HEK293 (cell line): ENCODE data around the gene NCMAP.

ENCODE experiments used
- CTCF ChIP-seq: fragments of 450-650 bp; formaldehyde crosslinking; IDR thresholded peaks from 2 replicates; pipeline ENCODE4 v1.5.1; 2016; ENCODE audit warnings: missing biosample characterization, missing genetic modification characterization
- MYNN ChIP-seq: fragments of 450-650 bp; formaldehyde crosslinking; IDR thresholded peaks from 2 replicates; pipeline ENCODE4 v1.5.1; 2016; ENCODE audit warnings: missing biosample characterization, missing genetic modification characterization, borderline replicate concordance
- SETDB1 ChIP-seq: IDR thresholded peaks from one replicate; pipeline ENCODE4 v1.6.1; 2017; ENCODE audit warnings: mild to moderate bottlenecking, low read length, moderate library complexity, mixed read lengths; ENCODE audit not compliant: insufficient read length
- TCF7L2 ChIP-seq: IDR thresholded peaks from 2 replicates; pipeline ENCODE4 v1.6.1; 2011; ENCODE audit warnings: low read depth, mild to moderate bottlenecking, inconsistent platforms, low read length, moderate library complexity, borderline replicate concordance
- ZBTB10 ChIP-seq: fragments of 450-650 bp; formaldehyde crosslinking; IDR thresholded peaks from 2 replicates; pipeline ENCODE4 v1.5.1; 2016; ENCODE audit warnings: missing biosample characterization, missing genetic modification characterization
- ZBTB20 ChIP-seq: fragments of 450-650 bp; formaldehyde crosslinking; IDR thresholded peaks from 2 replicates; pipeline ENCODE4 v1.5.1; 2016; ENCODE audit warnings: missing biosample characterization, missing genetic modification characterization
- ZBTB44 ChIP-seq: fragments of 450-650 bp; IDR thresholded peaks from 2 replicates; pipeline ENCODE4 v1.5.1; 2018; ENCODE audit warnings: missing biosample characterization, mild to moderate bottlenecking, missing genetic modification characterization
- ZNF114 ChIP-seq: fragments of 450-650 bp; formaldehyde crosslinking; IDR thresholded peaks from 2 replicates; pipeline ENCODE4 v1.5.0; 2017; ENCODE audit warnings: missing biosample characterization, missing genetic modification characterization
- ZNF138 ChIP-seq: fragments of 450-650 bp; formaldehyde crosslinking; IDR thresholded peaks from 2 replicates; pipeline ENCODE4 v1.5.1; 2016; ENCODE audit warnings: missing biosample characterization, missing genetic modification characterization, borderline replicate concordance

GRCh38 chr1:24567792-24568388 lies 12.0 kb downstream of the NCMAP start:
- TF ChIP-seq CTCF (tag by site-specific recombination) (no peak), SETDB1 (no peak), TCF7L2 (no peak), ZBTB10 (tag by site-specific recombination) (no peak), MYNN (no peak), ZBTB20 (tag by site-specific recombination) (no peak), ZNF138 (no peak), ZNF114 (no peak), ZBTB44 (no peak)
